KG1 (cell line): ENCODE data around the gene NOSTRIN.
"Not testable (repeated sequence)": the region's sequence is repeated elsewhere in the genome, so short reads cannot be mapped to it uniquely, and the experiment has no call there.

Source experiments
- DNase-seq: peaks from one replicate; lab custom pipeline; 2025; lab: John Stamatoyannopoulos, UW

NOSTRIN gene

DNA sequence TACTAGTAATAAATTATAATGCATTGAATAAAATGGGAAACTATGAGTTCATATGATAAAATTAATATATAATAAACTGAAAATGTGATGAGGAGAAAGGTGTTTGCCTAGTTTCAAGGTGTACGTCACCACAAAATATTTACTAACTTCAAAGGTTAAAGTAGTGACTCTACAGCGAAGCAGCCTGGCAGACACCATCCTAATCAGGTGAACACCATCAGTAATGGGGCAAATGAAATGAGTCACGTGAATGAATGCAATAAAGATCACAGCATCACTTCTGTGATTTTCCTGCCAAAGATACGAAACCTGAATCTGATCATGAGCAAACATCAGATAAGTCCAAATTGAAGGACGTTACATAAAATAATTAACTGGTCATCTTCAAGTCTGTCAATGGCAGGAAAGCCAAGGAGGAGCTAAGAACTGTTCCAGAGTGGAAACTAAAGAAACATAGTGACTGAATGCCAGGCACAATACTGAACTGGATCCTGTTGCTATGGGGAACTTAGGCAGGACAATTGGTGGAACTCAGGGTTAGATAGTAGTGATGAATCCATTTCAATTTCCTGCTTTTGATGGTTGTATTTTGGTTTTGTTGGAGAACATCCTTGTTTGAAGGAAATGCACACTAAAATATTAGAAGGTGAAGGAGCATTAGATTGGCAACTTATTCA, 12.1 kb upstream of the NOSTRIN start:
- DNase-seq: no peak

DNA sequence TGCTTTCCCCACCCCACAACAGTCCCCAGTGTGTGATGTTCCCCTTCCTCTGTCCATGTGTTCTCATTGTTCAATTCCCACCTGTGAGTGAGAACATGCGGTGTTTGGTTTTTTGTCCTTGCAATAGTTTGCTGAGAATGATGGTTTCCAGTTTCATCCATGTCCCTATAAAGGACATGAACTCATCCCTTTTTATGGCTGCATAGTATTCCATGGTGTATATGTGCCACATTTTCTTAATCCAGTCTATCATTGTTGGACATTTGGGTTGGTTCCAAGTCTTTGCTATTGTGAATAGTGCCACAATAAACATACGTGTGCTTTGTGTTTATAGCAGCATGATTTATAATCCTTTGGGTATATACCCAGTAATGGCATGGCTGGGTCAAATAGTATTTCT, 11.3 kb upstream of the NOSTRIN start:
- not testable (repeated sequence) for DNase-seq

DNA sequence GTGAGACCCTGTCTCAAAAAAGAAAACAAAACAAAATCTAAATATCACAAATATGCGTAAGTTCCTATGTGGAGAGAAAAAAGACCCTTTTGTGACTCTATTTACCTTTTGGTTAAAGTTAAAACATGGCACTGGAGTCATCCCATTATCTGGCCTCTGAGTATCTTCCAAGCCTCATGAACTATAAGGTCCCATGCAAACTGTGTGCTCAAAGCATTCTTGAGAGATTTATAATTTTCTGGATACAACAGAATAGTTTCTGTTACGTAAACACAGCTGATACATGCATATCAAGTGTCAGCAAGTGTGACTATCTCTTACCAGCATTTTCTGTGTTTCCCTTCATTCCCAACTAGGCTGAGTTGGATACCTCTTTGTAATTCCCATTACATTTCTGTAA, 8.8 kb upstream of the NOSTRIN start:
- no peak for DNase-seq

DNA sequence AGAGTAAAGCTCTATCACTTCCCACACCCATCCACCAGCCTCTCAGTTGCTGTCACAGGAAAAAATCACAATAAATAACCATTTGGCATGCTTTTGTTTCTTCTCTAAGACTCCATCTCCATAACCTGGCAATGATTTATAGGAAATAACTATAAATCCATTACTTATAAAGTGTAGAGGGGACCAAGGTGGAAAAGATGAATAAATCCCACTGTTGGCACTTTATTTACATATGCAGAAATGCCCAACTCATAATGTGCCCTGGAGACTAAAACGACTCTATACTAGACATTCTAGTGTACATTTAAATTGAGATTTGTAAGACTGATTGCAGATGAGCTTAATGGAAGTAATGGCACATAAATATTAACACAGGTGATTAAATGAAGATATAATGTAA, 7.5 kb upstream of the NOSTRIN start:
- no peak for DNase-seq

DNA sequence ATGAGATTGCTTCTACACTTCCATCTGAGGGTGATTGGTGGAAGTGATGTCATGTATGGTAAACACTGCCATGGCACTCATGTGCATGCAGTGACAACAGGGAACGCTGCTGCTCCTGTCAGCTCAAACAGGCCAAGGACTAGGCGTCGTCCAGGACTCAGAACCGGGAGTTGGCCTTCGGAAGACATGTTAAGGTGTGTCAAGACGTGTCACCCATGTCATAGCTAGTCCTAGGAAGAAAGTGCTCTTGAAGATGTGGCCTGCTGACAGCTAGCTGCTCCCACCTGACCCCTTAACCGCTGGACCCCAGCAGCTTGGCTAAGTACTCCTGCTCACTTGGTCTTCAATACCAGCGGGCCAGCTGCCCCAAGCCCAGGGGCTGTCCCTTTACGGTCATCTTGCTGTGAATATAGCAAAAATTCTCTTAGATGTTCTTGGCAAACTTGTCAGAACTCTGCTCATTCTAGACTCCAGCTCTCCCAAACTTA, 6.3 kb upstream of the NOSTRIN start:
- no peak for DNase-seq

DNA sequence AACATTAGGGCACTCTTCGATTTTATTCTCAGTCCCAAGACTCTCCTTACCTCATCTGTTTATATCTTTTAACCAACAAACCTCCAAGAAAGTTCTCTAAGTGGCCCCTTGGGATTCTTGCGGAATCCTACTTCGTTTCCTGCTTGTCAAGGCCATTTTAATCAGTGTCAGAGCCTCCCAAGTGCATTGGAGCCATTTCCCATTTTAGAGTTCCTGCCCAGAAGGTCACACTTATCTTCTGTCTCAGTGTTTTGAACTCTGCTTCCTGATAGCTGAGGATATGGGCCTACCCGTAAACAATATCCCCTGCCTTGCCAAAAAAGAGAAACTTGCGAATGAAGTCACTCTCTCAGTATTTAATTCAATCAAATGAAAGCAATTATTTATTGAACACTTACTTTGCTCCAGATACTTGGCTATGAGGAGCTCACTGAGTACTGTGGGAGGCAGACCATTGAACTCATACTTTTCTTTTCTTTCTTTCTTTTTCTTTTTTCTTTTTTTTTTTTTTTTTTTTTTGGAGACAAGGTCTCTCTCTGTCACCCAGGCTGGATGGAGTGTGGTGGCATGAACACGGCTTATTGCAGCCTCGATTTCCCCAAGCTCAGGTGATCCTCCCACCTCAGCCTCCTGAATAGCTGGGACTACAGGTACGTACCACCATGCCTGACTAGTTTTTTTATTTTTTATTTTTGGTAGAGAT, 5.7 kb upstream of the NOSTRIN start:
- DNase-seq: no peak

DNA sequence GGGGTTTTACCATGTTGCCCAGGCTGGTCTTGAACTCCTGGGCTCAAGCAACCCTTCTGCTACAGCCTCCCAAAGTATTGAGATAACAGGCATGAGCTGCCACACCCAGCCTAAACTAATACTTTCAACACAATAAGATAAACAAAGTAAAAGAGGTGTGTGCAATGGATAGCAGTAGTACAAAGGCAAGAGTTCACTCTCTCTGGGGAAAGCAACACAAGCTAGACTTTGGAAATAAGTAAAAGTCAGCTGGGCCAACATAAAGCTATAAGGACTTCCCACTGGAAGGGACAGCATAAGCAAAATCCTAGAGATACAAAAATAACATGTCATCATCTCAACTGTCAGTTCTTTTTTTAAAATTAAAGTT, 5.2 kb upstream of the NOSTRIN start:
- no peak for DNase-seq

DNA sequence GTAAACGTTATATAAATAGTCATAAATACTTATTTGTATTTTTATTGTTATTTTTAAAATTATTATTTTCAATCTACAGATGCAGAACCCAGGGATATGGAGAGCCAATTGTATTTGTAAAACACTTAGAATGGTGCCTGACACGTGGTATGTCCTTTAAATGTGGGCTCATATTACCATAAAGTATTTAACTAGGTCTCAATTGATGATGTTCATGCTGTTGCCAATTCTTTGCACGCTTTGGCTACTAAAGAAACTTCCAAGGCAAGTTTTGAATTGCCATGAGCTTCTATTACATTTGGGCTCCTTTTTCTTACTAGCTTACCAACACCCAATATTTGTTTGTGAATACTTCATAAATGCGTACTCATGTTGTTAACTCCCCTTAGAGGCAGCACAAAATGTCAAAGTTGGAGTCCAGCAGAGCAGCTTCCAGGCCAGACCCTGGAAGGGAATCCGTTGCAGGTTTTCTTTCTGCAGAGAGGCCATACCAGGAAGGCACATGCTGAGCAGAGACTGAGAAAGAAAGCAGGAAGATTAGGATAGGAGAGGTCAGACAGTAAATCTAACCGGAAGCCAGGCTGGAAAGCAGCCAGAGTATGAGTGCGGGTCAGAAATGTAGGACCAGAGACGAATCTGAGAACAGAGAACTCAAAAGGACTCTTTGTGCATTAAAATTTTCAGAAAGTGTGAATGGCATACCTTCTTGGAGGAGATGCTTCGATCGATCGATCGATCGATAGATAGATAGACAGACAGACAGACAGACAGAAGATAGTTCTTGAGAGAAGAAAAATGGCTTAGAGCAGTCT, 4.2 kb upstream of the NOSTRIN start:
- no peak for DNase-seq

DNA sequence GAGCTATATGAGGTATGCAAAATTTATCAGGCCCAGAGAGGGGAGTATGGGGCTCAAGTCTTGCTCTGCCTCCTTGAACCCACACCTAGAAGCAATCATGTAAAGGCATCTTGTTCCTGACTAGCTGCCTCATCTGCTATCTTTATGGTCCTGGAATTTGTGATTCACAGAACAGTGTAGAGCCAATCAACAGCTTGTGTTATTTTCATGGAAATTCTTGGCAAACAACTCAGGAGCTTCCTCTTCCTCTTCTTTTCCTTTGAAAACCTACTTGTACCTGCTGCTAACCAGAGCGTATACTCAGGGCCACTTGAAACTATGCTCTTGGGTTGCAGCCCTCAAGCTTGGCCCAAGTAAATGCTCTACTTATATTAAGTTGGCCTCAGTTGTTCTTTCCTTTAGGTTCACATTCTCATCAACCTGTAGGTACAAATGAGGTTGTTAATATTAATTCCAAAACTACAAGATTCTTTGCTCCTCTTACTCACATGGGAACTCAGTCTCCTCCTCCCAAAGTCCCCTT, 3.5 kb upstream of the NOSTRIN start:
- no peak for DNase-seq

DNA sequence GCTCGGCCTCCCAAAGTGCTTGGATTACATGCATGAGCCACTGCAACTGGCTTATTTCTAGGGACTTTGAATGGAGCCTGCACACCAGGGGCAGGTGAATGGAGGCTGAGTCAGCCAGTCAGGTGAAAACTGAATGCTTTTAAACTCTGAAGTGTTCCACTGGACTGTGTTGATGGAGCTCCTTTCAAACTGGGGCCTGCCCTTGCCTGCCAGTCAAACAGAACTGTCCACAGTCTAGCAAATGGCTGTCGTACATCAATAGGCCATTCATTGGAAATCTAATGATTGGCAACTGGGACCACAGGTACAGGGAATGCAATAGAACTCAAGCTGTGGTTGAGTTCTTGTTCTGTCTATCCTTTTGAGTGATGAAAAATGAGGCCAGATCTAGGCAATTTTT, 966 bp upstream of the NOSTRIN start:
- no peak for DNase-seq

DNA sequence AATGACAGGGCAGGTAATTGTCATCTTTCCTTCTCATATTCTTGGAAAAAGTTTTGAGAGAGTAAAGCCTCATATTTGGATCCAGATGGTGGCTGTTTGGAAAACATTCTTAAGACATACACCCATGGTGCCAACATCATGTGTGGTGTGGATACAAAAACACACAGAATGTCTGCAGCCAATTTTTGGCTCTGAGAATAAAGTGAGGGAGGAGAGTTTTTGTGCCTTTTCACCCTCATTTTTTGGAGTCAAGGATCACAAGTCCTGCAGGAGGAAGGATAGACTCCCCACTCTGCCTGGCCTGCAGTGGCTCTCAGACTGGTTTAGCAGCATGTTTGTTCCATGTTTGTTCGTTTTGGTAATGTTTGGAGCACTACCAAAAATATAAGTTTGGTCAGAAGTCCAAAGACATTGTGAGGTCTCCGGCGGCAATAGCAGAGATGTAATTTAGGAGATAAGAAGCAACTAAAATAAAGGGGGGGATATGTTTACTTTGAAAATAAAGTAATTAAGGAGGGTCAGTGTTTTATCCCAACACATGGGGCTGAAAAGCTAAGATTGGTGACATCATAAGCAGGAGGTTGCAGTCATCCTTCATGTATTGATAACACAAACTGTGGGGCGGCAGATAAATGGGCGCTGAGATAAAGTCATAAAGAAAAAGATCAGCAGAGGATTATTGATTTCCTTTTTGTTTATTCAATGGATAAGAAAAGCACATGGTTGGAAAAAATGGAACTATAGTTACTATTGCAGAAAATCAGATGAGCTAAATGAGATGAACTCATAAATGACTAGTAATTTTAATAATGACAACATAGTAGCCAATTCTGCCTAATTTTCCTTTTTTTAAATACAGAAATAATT, 655 bp downstream of the NOSTRIN start:
- no peak for DNase-seq

DNA sequence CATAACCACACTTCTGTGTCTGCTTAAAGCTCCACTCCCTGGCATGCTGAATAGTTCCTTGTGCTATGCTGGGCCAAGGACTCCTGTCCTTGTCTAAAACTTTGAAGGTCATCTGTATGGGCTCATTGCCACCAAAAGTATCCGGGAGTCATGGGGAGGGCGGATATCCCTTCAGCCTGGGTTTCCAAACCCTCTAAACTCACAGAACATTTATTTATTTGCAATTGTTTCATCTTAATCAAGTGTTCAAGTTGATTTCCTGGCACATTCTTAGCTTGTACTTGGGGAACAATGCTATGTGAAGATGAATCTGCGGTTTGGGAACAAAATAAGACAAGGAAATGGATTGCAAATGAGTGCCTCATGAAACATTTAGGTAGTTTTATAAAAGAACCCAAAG, 1.8 kb downstream of the NOSTRIN start:
- no peak for DNase-seq

DNA sequence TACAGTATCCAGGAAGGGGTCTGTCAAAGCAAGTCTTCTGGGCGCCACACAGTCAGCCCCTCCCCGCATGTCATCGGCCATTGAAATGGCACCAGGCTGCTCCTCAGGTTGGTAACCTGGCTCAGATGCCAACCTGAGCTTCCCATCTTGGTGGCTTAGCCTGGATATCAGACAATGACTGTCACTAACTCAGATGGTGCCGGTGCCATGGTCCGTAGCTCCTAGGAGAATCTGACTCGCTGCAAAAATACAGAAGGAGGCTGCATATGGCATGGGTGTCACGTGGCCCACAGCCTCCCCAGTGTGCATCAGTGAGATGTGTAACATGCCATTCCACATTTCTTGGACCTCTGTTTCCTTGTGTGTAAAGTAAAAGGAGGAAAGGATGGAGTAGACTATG, 3.2 kb downstream of the NOSTRIN start:
- no peak for DNase-seq

DNA sequence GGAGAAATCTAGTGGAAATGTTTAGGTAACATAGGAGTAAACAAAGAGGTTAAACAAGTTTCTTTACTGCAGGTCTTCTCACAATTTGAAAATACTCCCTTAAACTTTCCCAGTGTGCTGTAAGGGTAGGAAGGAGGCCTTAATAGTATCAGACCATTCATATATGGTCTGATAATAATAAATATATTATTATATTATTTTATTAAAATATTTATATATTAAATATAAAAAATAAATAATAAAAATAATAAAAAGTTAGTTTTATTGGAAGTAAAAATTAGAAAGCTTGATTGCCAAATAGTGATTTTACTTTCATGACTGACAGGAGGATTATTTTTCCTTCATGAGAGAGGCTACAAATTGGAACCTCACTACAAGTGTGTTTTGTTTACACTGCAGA, 7.1 kb downstream of the NOSTRIN start:
- DNase-seq: no peak

DNA sequence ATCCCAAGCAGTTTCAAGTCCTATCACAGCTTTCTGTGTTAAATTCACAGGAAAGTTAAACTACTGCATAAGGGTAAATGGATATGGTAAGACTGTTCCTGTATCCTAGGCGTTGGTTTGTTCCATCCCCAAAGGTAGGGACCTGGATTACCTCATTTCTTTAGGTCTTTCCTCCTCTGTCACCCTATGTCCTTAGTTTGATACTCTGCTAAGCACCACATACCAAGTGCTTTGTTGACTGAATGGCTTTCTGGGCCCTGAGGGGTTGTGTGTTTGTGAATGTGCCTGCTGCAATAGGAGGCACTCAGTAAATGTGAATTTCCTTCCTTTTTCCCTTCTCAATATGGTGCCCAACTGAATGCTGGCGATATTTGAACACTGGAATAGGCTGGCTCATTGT, 7.8 kb downstream of the NOSTRIN start:
- DNase-seq: no peak

DNA sequence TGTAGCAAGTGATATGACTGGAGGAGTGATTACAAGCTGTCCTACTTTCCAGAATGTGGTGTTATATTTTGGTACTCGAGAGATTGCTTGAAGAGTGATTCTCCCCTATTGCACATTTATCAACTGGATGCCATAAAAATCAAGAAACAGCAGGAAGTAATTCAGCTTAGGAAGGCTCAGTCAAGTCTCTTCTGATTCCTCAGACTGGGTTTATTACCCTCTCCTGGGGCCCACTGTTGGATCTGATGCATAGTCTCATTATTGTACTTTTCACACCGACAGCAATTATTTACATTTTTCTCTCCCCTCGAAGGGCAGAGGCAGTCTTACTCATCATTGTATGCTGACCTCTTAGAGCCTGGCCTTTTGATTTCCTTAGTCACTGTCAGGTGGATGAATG, 9.3 kb downstream of the NOSTRIN start:
- DNase-seq: no peak

DNA sequence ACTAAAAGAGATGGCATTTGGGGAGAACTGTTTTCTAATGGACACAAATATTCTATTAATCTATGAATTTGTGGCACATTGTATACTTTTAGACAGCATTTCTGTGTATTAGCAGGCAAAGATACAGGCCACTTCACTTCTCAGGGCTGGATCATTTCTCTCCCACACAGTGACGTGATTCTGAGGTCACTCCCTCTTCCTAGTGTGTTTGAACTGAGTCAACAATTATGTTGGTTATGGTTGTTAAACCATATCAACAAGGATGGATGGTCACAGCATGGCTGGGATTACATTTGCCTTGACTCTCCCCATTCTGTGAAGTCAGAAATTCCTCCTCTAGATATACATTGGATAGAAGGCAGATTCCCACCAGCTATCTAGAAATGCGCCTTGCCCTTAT, 11.6 kb downstream of the NOSTRIN start:
- DNase-seq: no peak

DNA sequence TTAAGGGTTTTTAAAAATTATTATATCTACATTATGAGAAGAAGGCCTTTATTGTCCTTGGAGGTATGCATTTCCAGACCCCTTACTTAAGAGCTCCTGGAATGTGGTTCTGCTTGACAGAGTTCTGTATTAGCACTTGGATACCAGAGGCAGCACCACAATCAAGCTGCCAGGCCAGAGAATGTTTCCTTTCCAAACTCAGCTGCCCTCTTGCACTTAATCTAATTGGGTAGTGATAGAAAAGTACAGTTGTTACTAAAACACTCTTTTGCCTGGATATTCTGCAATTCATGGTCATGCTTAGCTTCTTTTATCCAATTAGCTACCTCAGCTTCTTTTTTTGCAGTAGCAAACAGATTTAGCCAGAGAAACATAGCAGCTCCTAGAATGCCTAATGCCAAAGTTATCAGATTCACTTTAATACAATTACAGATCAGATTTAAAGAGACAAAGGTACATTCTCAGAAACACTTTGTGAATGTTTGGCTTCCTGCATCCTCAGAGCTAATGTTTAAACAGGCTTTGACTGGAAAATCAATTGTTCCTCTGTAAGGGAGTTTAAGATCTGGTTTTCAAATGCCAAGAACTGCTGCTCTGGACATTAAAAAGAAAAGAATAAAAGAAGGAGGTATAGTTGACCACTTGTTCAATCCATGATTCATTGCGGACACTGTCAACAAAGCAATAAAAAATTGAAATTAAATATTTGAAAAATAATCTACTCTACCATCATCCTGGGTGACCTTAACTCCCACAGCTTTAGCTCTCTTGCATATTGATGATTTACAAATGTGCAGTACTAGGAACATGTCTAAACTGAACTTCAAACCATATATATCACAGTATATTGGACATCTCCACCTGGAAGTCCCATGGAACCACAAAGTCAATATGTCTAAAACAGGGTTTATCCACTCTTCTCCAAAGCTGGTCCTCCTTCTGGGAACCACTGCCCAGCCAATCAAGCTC, 12.8 kb downstream of the NOSTRIN start:
- DNase-seq: no peak

DNA sequence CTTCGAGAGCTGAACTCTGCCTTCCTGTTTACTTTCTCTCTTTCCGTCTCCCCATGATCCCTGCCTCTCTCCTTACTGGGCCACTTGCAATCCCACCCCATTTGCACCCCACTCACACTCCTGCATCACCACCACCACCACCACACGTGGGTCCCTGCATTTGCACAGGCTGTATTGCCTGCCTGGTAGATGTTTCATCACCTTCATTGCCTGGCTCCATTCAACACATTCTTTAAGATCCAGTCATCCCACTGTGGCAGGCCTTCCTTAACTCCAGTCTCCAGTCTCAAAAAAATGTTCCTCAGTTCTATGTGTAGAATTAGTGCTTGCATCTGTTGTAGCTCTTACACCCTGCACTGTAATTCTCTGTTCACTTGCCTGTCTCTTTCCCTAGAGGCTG, 13.9 kb downstream of the NOSTRIN start:
- no peak for DNase-seq

DNA sequence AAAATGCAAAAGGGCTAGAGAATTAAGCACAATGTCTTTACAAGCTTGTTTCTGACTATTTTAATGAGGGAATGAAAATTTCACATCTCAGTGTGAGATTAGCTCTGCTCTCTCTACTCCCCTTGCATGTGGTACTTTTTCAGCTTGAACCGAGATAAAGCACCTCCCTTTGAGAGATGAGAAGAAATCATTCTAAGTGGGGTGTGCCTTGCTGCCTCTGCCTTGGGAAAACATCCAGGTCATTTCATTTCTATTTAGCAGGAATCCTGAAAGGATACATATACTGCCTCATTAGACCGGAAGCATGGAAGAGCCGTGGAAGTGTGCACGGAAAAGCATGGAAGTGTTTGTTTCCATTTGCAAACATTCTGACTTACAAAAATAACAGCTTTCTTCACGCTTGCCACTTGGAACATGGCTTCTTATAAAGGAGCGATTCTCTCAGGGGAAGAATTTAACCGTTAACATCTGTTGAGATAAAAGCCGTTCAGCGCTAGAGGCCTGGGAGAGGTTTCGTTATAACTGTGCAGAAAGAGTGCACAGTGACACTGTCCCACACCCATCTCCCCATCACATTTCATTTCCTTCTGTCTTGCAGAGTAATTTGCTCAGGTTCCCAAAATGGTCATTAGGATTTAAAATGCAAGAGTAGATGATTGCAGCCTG, 16.7 kb downstream of the NOSTRIN start:
- no peak for DNase-seq
